Hepatocyte (in vitro differentiated cells): ENCODE data around the gene VANGL1. TPM values are rescaled to one million over a fixed set of nuclear protein-coding genes. Genes with fewer than 3 reads are reported as not detected.

ENCODE experiments used
- DNase-seq: peaks from one replicate; pipeline ENCODE4 v3.0.0-alpha.2; 2016; ENCODE audit warnings: low spot score
- H2AFZ ChIP-seq: fragments of 200-600 bp; sonication (generic); 2 replicates; pipeline ENCODE4 v1.6.0; 2016; ENCODE audit warnings: antibody characterized with exemption, mild to moderate bottlenecking
- H3K27ac ChIP-seq: fragments of 200-600 bp; sonication (generic); 2 replicates; pipeline ENCODE4 v1.5.1; 2016; ENCODE audit warnings: mild to moderate bottlenecking
- H3K27me3 ChIP-seq: fragments of 200-600 bp; sonication (generic); 2 replicates; pipeline ENCODE4 v1.6.1; 2016
- H3K36me3 ChIP-seq: fragments of 200-600 bp; sonication (generic); replicated peaks from 2 replicates; pipeline ENCODE4 v1.5.1; 2016; ENCODE audit warnings: low read depth; ENCODE audit not compliant: insufficient read depth
- H3K4me1 ChIP-seq: fragments of 200-600 bp; sonication (generic); 2 replicates; pipeline ENCODE4 v1.5.1; 2016; ENCODE audit warnings: mild to moderate bottlenecking, moderate library complexity; ENCODE audit not compliant: insufficient read depth
- H3K4me2 ChIP-seq: fragments of 200-600 bp; sonication (generic); 2 replicates; pipeline ENCODE4 v1.6.0; 2016
- H3K4me3 ChIP-seq: fragments of 200-600 bp; sonication (generic); 2 replicates; pipeline ENCODE4 v1.5.1; 2016; ENCODE audit warnings: mild to moderate bottlenecking
- H3K79me2 ChIP-seq: fragments of 200-600 bp; sonication (generic); 2 replicates; pipeline ENCODE4 v1.6.0; 2017; ENCODE audit warnings: mild to moderate bottlenecking
- H3K9me2 ChIP-seq: fragments of 200-600 bp; sonication (generic); replicated peaks from 2 replicates; pipeline ENCODE4 v1.6.0; 2017; ENCODE audit warnings: mild to moderate bottlenecking; ENCODE audit not compliant: insufficient read depth
- H3K9me3 ChIP-seq: fragments of 200-600 bp; sonication (generic); 2 replicates; pipeline ENCODE4 v1.5.1; 2016; ENCODE audit warnings: low read depth, mild to moderate bottlenecking
- H4K20me1 ChIP-seq: fragments of 200-600 bp; sonication (generic); 2 replicates; pipeline ENCODE4 v1.6.0; 2016; ENCODE audit warnings: mild to moderate bottlenecking; ENCODE audit not compliant: insufficient read depth, poor library complexity, severe bottlenecking
- CTCF ChIP-seq: fragments of 200-600 bp; sonication (generic); IDR thresholded peaks from 2 replicates; pipeline ENCODE4 v1.5.1; 2016; ENCODE audit warnings: antibody characterized with exemption, mild to moderate bottlenecking; ENCODE audit not compliant: poor library complexity
- EZH2 ChIP-seq: fragments of 200-600 bp; sonication (generic); IDR thresholded peaks from 2 replicates; pipeline ENCODE4 v1.6.1; 2016; ENCODE audit warnings: antibody characterized with exemption, mild to moderate bottlenecking, borderline replicate concordance
- EZH2phosphoT487 ChIP-seq: fragments of 200-600 bp; sonication (generic); IDR thresholded peaks from one replicate; pipeline ENCODE4 v1.6.1; 2018; ENCODE audit warnings: antibody characterized with exemption, mild to moderate bottlenecking, low read depth, moderate library complexity; ENCODE audit not compliant: unreplicated experiment, severe bottlenecking
- WGBS: methylation state at CpG from one replicate; pipeline ENCODE4 v1.1.6; 2016; ENCODE audit warnings: low lambda C conversion rate; ENCODE audit errors: missing lambda C conversion rate; 5-methylcytosine and 5-hydroxymethylcytosine counted together
- polyA plus RNA-seq: library from polyadenylated mRNA; unstranded; fragments of >200 nt; fragmentation: Nextera tagmentation; extraction: Ambion mirVana; gene quantifications from 2 replicates; pipeline ENCODE4 v1.2.1, GENCODE V29; 2016
- small RNA-seq: library from RNA; depleted of rRNA; stranded (forward); fragments of <200 nt; gene quantifications from one replicate; pipeline ENCODE3, GENCODE V24; 2014
- total RNA-seq: library from RNA; depleted of rRNA; stranded (reverse); fragments of >200 nt; gene quantifications from 2 replicates; pipeline ENCODE4 v1.2.3, GENCODE V29; 2014

VANGL1 gene
- total and polyA plus RNA-seq, 2 experiments from 2014 or later, result 11.6 to 12.1 TPM

DNA sequence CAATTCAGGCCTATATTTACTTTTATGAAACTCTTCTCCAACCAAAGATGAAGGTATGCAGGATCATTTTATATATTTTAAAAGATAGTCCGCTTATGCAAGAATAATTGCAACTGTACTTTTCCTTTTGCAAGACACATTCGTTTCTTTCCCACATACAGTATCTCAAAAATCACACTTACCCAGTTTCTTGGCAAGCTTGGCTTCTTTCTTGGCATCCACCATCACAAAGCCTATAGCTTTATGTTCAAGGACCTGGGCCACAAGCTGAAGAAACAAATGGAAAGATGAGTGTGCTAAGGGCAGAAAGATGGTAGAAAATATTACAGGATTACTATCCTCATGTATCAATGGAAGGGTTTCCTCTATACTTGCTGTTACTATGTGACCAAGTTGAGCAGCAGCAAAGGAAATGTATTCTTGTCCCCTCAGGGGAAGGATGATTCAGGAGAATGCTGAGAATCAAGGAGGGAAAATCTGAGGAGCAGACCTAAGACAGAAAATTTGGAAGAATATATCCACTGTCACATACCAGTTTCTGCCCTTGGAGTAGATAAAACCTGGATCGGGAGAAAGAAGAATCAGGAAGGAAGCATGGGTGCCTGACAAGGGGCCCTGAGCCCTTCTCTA, 103.0 kb downstream of the VANGL1 start:
- 98% methylated on average over 3 of the region's 3 CpGs for WGBS
- H4K20me1 ChIP-seq, result no peaks in the 10 kb centered on the region
- no peak for DNase-seq

GRCh38 chr1:115746021-115746690, 104.4 kb downstream of the VANGL1 start:
- no peak overlapping the region for H3K4me2 ChIP-seq
- H3K9me3 ChIP-seq, result no peaks in the 10 kb centered on the region
- H2AFZ ChIP-seq, result no peak overlapping the region
- no peak for DNase-seq
- H3K27me3 ChIP-seq, result no peaks in the 10 kb centered on the region
- H3K79me2 ChIP-seq, result no peaks in the 10 kb centered on the region
- no peak overlapping the region for H3K27ac ChIP-seq
- 92% methylated on average over 5 of the region's 5 CpGs for WGBS
- H3K4me3 ChIP-seq, result no peak overlapping the region
- H3K9me2 ChIP-seq, result no peaks in the 10 kb centered on the region
- no peaks in the 10 kb centered on the region for H3K36me3 ChIP-seq
- peaks cover 4% of the 10 kb centered on the region for H3K4me1 ChIP-seq
- H4K20me1 ChIP-seq, result no peaks in the 10 kb centered on the region
- TF ChIP-seq EZH2phosphoT487, result no peak
- no peak for TF ChIP-seq EZH2
- TF ChIP-seq CTCF, result no peak

More for the DNA sequence above, 103.0 kb downstream of the VANGL1 start:
- H3K9me2 ChIP-seq, result no peaks in the 10 kb centered on the region
- no peaks in the 10 kb centered on the region for H3K36me3 ChIP-seq
- TF ChIP-seq EZH2phosphoT487 (no peak), CTCF (no peak), EZH2 (no peak)
- H3K79me2 ChIP-seq, result no peaks in the 10 kb centered on the region
- peaks cover 4% of the 10 kb centered on the region for H3K4me1 ChIP-seq
- no peak overlapping the region for H3K27ac ChIP-seq
- no peaks in the 10 kb centered on the region for H3K27me3 ChIP-seq
- no peaks in the 10 kb centered on the region for H3K9me3 ChIP-seq
- no peak overlapping the region for H3K4me2 ChIP-seq
- H3K4me3 ChIP-seq, result no peak overlapping the region
- H2AFZ ChIP-seq, result no peak overlapping the region

Small RNA genes within 50 kb of the gene (small RNA-seq; reads per million reads assigned to genes)
- gene RF00406 (0.25 reads per million), gene RN7SL420P (not detected)

Other genes with a start within 250 kb of the VANGL1 start
- gene CASQ2, start 126.7 kb downstream of the VANGL1 start, total RNA-seq, result 0.08 TPM in 1 of 2 replicates, not detected in the other
- gene CASQ2, start 126.7 kb downstream of the VANGL1 start, polyA plus RNA-seq, result not detected in 2 replicates
- not detected in 2 replicates for gene NHLH2, start 199.2 kb downstream of the VANGL1 start, total RNA-seq
- 0.02 and 0.49 TPM in 2 replicates for gene NHLH2, start 199.2 kb downstream of the VANGL1 start, polyA plus RNA-seq